Measurements from ENCODE around the gene CCBE1. TPM values are rescaled to one million over a fixed set of nuclear protein-coding genes. Genes with fewer than 3 reads are reported as not detected.

The CCBE1 gene
- total RNA-seq, 1 donor from 2014 or later = 6.4 TPM

DNA sequence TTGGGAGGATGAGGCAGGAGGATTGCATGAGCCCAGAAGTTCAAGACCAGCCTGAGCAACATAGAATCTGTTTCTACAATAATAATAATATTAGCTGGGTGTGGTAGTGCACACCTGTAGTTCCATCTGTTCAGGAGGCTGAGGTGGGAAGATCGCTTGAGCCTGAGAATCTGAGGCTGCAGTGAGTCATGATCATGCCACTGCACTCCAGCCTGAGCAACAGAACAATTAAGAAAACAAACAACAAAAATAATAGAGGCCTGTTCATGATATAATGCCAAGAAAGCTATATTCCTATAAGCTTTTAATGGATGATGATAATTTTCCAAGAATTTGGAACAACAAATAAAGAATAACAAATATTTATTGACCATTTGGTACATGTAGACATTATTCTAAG lies 6.9 kb upstream of the CCBE1 start:
- Histone ChIP-seq H3K9me3 (ENCODE audit: low read depth) (no peaks in the 10 kb centered on the region), H3K36me3 (no peaks in the 10 kb centered on the region), H3K27ac (no peak overlapping the region), H3K4me1 (peaks cover 54% of the 10 kb centered on the region), H3K9ac (no peak overlapping the region), H3K27me3 (peaks cover 4% of the 10 kb centered on the region), H3K79me2 (ENCODE audit: low read depth) (no peaks in the 10 kb centered on the region), H4K20me1 (ENCODE audit: low read depth) (no peaks in the 10 kb centered on the region), H3K4me3 (no peak overlapping the region), H3F3A (ENCODE audit: low read depth) (peaks cover 21% of the 10 kb centered on the region), H3K4me2 (no peak overlapping the region), H2AFZ (replicated peaks) (no peak overlapping the region)
- Mint-ChIP-seq H3K36me3 (no peaks in the 10 kb centered on the region), H3K9me3 (peaks cover 4% of the 10 kb centered on the region), H3K4me3 (no peak overlapping the region), H3K27me3 (ENCODE audit: insufficient read depth, low read depth) (peaks cover 5% of the 10 kb centered on the region), H3K27ac (no peak overlapping the region), H3K4me1 (peaks cover 15% of the 10 kb centered on the region)
- TF ChIP-seq EZH2phosphoT487 (IDR thresholded peaks at IDR 0.05) (no peak), EZH2 (IDR thresholded peaks at IDR 0.05) (no peak), CTCF (IDR thresholded peaks at IDR 0.05) (no peak)
- no peak for DNase-seq (ENCODE audit: low spot score)

- Histone ChIP-seq H3K36me3 (no peaks in the 10 kb centered on the region), H3K27ac (no peak overlapping the region), H3K79me2 (ENCODE audit: low read depth) (no peaks in the 10 kb centered on the region), H3K4me3 (no peak overlapping the region), H3K27me3 (peaks cover 33% of the 10 kb centered on the region), H3K4me1 (peaks cover 46% of the 10 kb centered on the region), H3K9me3 (ENCODE audit: low read depth) (no peaks in the 10 kb centered on the region), H3K4me2 (no peak overlapping the region), H3F3A (ENCODE audit: low read depth) (peaks cover 18% of the 10 kb centered on the region), H3K9ac (no peak overlapping the region), H4K20me1 (ENCODE audit: low read depth) (no peaks in the 10 kb centered on the region), H2AFZ (replicated peaks) (no peak overlapping the region)
- Mint-ChIP-seq H3K36me3 (no peaks in the 10 kb centered on the region), H3K4me1 (peaks cover 20% of the 10 kb centered on the region), H3K9me3 (no peaks in the 10 kb centered on the region), H3K27ac (no peak overlapping the region), H3K27me3 (ENCODE audit: insufficient read depth, low read depth) (peaks cover 13% of the 10 kb centered on the region), H3K4me3 (no peak overlapping the region)
- DNase-seq (ENCODE audit: low spot score) = no peak
- TF ChIP-seq EZH2 (IDR thresholded peaks at IDR 0.05) (no peak), EZH2phosphoT487 (IDR thresholded peaks at IDR 0.05) (no peak), CTCF (IDR thresholded peaks at IDR 0.05) (no peak)
Observed at GRCh38 chr18:59701272-59701671, 4.0 kb upstream of the CCBE1 start.

- H3K79me2 ChIP-seq (ENCODE audit: low read depth) = no peaks in the 10 kb centered on the region
- H3F3A ChIP-seq (ENCODE audit: low read depth) = peaks cover 14% of the 10 kb centered on the region
- H3K9ac ChIP-seq = no peak overlapping the region
- H3K4me1 ChIP-seq = peaks cover 46% of the 10 kb centered on the region
- peaks cover 40% of the 10 kb centered on the region for H3K27me3 ChIP-seq
- no peaks in the 10 kb centered on the region for H3K9me3 ChIP-seq (ENCODE audit: low read depth)
- H3K4me3 Mint-ChIP-seq = no peak overlapping the region
- no peaks in the 10 kb centered on the region for H3K36me3 Mint-ChIP-seq
- H3K4me1 Mint-ChIP-seq = peaks cover 27% of the 10 kb centered on the region
- no peaks in the 10 kb centered on the region for H3K36me3 ChIP-seq
- no peak overlapping the region for H3K27ac ChIP-seq
- no peak for DNase-seq (ENCODE audit: low spot score)
- H3K4me2 ChIP-seq = no peak overlapping the region
- peaks cover 17% of the 10 kb centered on the region for H3K27me3 Mint-ChIP-seq (ENCODE audit: insufficient read depth, low read depth)
- H4K20me1 ChIP-seq (ENCODE audit: low read depth) = peaks cover under 1% of the 10 kb centered on the region
- no peak for TF ChIP-seq CTCF (IDR thresholded peaks at IDR 0.05)
- TF ChIP-seq EZH2phosphoT487 (IDR thresholded peaks at IDR 0.05) = no peak
- H3K27ac Mint-ChIP-seq = no peak overlapping the region
- no peaks in the 10 kb centered on the region for H3K9me3 Mint-ChIP-seq
- no peak overlapping the region for H3K4me3 ChIP-seq
- H2AFZ ChIP-seq (replicated peaks) = no peak overlapping the region
Observed at GRCh38 chr18:59700535-59700967, 3.3 kb upstream of the CCBE1 start.

Data from neural progenitor cell (in vitro differentiated cells).